GM21526 (cell line): Measurements from ENCODE around the gene SLC43A2.
A peak's percentile ranks its signal among the peaks of the same experiment; 100 is the strongest.
"Not testable (repeated sequence)": the region's sequence is repeated elsewhere in the genome, so short reads cannot be mapped to it uniquely, and the experiment has no call there.

Source experiments
- ATAC-seq: cut with Tn5 transposase; IDR thresholded peaks from one replicate; pipeline ENCODE4 v1.9.1; 2021; ENCODE audit warnings: moderate library complexity; ENCODE audit not compliant: unreplicated experiment, low FRiP score

SLC43A2 gene

GRCh38 chr17:1568950-1569810 lies 59.5 kb downstream of the SLC43A2 start:
- ATAC-seq, result no peak

- ATAC-seq, result no peak
Measured at GRCh38 chr17:1566505-1567199, 62.0 kb downstream of the SLC43A2 start.

DNA sequence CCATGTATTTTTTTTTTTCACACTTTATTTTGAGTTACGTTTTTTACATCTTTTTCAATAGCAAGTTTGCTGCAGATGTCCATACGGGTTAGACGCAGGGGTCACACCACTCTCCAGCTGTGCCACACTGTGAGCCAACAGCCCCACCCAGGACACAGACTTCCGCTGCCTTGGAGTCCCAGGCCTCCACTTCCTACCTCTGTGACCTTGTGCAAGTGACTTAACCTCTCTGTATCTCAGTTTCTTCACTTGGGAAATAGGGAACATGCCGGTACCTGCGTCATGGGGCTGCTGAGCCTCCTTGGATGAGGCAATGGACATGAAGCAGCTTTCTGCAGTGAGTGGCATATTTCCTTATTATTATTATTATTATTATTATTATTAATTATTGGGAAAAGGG lies 62.8 kb downstream of the SLC43A2 start:
- ATAC-seq, result no peak

DNA sequence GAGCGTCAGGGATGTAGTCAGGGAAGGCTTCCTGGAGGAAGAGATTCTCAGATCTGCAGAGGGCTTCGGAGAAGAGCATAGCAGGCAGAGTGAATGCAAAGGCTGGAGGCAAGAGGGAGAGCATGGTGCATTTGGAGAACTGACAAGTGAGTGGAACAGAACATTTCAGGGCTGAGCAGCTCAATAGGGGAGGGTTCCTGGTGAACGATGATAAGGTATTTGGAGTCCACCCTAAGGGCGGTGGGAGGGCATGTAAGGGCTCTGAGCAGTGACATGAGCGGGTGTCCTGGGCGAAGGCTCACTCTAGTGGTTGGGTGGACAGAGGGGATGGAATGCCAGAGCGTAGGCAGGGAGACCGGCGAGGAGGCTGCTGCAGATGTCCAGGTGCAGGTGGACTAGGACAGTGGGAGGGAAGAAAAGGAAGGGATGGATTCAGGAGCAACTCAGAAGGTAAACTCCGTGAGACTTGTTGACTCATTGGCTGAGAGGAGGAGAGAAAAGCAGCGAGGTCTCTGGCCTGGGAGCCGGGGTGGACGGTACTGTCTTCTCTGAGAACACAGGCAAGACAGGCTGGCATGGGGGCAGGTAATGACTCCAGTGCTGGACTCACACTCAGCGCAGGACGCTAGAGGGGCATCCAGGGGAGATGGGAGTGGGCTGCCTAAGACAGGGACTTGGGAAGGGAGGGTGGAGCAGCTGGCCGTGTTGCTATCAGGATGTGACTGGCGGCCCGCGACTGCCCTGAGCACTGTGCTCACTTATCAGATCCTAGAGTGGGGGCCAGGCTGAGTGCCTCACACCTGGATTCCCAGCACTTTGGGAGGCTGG lies 64.6 kb downstream of the SLC43A2 start:
- no peak for ATAC-seq

- ATAC-seq, result not testable (repeated sequence)
Measured at GRCh38 chr17:1563471-1563785, 65.2 kb downstream of the SLC43A2 start.

GRCh38 chr17:1562176-1562643 lies 66.4 kb downstream of the SLC43A2 start:
- ATAC-seq, result peak; percentile 25

DNA sequence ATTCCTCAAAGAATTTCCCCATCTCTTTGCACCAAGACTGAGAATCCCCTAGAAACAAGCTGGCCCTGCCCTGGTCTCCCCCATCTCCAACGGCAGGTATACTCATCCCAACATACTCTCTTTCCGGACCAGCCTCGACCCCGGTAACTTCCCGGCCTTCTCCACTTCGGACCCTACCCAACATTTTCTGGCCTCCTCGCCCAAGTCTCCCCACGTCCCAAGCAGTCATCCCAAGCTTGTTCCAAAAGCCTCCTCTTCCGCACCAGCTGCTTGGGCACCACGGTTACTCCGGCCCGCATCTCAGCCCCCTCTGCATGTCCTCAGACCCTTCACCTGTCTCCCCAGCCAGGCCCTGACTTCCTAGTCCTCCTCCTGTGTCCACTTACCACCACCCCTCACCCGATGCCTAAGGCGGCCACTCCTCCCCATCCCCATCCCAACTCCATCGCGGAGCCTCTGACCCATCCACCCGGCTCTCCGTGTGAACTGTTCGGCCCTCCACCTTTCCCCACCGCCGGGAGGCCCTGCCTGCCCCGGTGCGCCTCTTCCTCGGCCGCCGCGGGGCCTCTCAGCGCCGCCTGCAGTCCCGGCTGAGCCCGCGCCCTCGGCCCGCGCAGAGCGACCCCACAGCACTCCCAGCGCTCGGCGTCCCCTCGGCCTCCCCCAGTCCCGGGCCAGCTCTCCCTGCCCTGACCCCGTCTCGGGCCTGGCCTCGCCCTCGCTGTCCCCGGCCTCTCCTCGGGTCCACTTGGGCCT lies 67.0 kb downstream of the SLC43A2 start:
- ATAC-seq, result peak; percentile 23

DNA sequence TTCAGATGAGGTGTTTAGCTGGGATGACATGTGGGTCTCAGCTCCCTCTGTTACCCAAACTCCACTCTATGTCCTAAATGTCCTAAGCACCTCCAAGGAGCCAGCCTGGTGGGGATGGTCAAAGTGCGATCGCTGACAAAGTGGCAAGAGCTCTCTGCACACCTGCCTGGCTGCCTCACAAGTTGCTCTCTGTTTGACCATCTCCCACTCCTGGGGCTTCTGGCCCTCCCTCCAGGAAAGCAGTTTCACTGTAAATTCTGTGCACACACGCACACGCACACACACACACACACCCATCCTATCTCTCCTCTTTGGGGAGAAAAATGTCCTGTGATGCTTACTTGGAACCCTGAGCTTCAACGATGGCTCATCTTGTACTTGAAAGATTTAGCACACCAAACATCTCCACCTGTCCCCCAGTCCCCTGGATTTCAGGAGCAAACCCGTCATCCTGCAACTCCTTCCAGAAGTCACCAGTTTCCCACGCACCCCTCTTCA lies 67.7 kb downstream of the SLC43A2 start:
- ATAC-seq, result no peak

DNA sequence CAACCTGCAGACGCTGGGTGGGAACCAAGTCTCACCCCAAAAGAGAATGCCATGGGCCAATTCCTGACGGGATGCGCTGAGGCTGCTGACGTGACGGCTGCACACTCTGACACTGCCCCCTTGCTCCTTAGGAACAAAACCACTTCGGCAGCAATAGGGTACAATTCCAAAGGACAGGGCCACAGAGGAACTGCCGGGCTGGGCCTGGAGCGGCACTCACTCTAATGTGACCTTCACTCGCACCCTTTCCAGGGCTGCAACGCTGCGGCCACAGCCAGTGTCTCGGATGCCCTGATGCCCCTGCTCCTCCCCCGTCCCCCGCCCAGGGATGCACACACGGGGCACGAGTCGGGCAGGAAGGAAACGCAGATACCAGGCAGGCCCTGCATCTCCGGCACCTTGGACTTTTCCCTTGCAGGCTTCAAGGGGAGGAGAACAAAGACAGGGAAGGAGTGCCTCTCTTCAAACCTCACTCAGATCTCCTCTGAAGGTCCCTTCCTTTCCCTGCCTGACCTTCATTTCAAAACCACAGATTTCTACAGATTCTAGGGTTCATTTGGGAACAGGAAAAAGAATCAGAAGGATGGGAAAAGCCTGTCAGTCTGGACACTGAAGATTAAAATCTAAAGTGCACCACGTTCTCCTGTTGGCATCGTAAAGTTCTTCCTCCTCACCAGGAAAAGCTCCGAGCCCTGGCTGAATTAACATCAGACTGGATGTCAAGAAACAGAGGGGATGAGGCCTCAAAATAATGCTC lies 68.4 kb downstream of the SLC43A2 start:
- no peak for ATAC-seq

GRCh38 chr17:1559047-1560043 lies 69.3 kb downstream of the SLC43A2 start:
- ATAC-seq, result no peak

GRCh38 chr17:1558401-1558800 lies 70.2 kb downstream of the SLC43A2 start:
- no peak for ATAC-seq

- ATAC-seq, result no peak
Measured at GRCh38 chr17:1557355-1558095, 71.1 kb downstream of the SLC43A2 start.

- no peak for ATAC-seq
Measured at GRCh38 chr17:1555651-1556471, 72.8 kb downstream of the SLC43A2 start.

GRCh38 chr17:1554751-1555540 lies 73.7 kb downstream of the SLC43A2 start:
- no peak for ATAC-seq

DNA sequence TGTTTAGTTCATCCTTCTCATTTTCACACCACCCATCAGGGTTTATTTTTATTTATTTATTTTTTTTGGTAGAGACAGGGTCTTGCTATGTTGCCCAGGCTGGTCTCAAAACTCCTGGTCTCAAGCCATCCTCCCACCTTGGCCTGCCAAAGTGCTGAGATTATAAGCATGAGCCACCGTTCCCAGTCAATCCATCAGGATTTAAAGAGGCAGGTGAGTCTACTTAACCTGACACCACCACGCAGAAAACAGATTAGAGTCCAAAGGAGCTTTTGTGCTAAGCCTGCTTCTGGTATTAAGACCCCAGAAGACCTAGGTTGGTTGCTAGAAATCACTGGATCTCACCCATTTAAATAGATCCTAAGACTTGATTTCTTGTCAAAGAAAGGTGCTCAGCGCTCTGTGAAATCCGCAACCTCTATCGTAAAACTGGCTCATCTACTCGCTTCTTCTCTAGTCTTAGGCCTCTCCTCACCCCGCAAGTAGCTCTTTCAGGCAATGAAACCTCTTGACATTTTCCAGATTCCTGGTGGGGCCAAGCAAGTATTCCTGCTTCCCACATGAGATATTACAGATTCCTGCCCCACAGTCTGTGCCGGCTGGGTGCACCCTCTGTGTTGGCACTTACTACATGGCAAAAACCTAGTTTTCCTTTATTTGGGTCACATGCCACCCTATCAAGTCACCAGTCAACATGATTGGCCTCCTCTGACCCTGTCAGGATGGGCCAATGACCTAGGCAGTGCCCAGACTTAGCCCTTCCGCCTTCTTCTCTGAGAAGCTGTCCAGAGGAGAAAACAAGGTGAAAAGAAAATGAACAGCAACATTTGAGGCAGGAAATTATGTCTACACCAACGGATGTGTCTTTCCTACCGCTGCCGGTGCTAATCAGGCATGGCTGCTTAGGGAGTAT lies 75.0 kb downstream of the SLC43A2 start:
- ATAC-seq, result no peak
